PC-3 (cell line): ENCODE measurements around the gene YBX2. TPM values are rescaled to one million over a fixed set of nuclear protein-coding genes. Genes with fewer than 3 reads are reported as not detected.

Experiments
- ATAC-seq: fragments of 200-7000 bp; cut with Tn5 transposase; 2 replicates; pipeline ENCODE4 v1.9.1; 2020; ENCODE audit warnings: mild to moderate bottlenecking, moderate library complexity
- BruUV-seq: library from RNA; stranded (reverse); fragments of 400-500 nt; replicated peaks from 2 replicates; lab custom pipeline; 2021; lab: Mats Ljungman, UMichigan
- CTCF ChIA-PET: fragments of 300-600 bp; sonication (Branson Sonifier 250); formaldehyde crosslinking; loops from one replicate; lab custom pipeline; 2022; ENCODE audit warnings: antibody characterized with exemption; lab: Charles Lee
- POLR2A ChIA-PET: fragments of 300-600 bp; sonication (Branson Sonifier 250); formaldehyde crosslinking; loops from one replicate; lab custom pipeline; 2022; ENCODE audit warnings: antibody characterized with exemption; ENCODE audit not compliant: unreplicated experiment; lab: Charles Lee
- DNase-seq: peaks from one replicate; pipeline ENCODE4 v3.0.0-alpha.2; 2015
- H2AFZ ChIP-seq: fragments of 300-600 bp; sonication (generic); 2 replicates; pipeline ENCODE4 v1.6.0; 2016; ENCODE audit warnings: antibody characterized with exemption, low read length
- H3F3A ChIP-seq: fragments of 300-600 bp; sonication (generic); one replicate; pipeline ENCODE4 v1.6.0; 2017; ENCODE audit warnings: antibody characterized with exemption, low read length, control low read depth, mild to moderate bottlenecking; ENCODE audit not compliant: unreplicated experiment
- H3K27ac ChIP-seq: fragments of 300-600 bp; sonication (generic); 2 replicates; pipeline ENCODE4 v1.5.1; 2016; ENCODE audit warnings: mild to moderate bottlenecking, low read length
- H3K27me3 ChIP-seq: fragments of 300-600 bp; sonication (generic); 2 replicates; pipeline ENCODE4 v1.6.1; 2016; ENCODE audit warnings: low read length, mixed read lengths
- H3K36me3 ChIP-seq: fragments of 300-600 bp; sonication (generic); 2 replicates; pipeline ENCODE4 v1.6.1; 2016; ENCODE audit warnings: low read depth, mixed run types, low read length, mixed read lengths
- H3K4me1 ChIP-seq: fragments of 300-600 bp; sonication (generic); 2 replicates; pipeline ENCODE4 v1.5.1; 2016; ENCODE audit warnings: low read length; ENCODE audit not compliant: insufficient read depth
- H3K4me2 ChIP-seq: fragments of 300-600 bp; sonication (generic); 2 replicates; pipeline ENCODE4 v1.6.0; 2016; ENCODE audit warnings: low read length
- H3K4me3 ChIP-seq: fragments of 300-600 bp; sonication (generic); 2 replicates; pipeline ENCODE4 v1.5.1; 2016; ENCODE audit warnings: mild to moderate bottlenecking, low read length, mixed read lengths
- H3K79me2 ChIP-seq: fragments of 300-600 bp; sonication (generic); 2 replicates; pipeline ENCODE4 v1.6.1; 2017; ENCODE audit warnings: low read length, mixed read lengths
- H3K9ac ChIP-seq: fragments of 300-600 bp; sonication (generic); 2 replicates; pipeline ENCODE4 v1.6.0; 2016; ENCODE audit warnings: mild to moderate bottlenecking, low read length
- H3K9me2 ChIP-seq: fragments of 300-600 bp; sonication (generic); replicated peaks from 2 replicates; pipeline ENCODE4 v1.6.1; 2016; ENCODE audit warnings: mixed run types, low read length, mixed read lengths
- H3K9me3 ChIP-seq: fragments of 300-600 bp; sonication (generic); 2 replicates; pipeline ENCODE4 v1.6.1; 2016; ENCODE audit warnings: low read length, mixed read lengths
- H4K20me1 ChIP-seq: fragments of 300-600 bp; sonication (generic); 2 replicates; pipeline ENCODE4 v1.6.1; 2016; ENCODE audit warnings: low read length, mixed read lengths
- CTCF ChIP-seq: fragments of 300-600 bp; sonication (generic); conservative IDR thresholded peaks from 2 replicates; pipeline ENCODE4 v1.5.1; 2017; ENCODE audit warnings: antibody characterized with exemption, low read depth, mild to moderate bottlenecking, low read length
- EZH2 ChIP-seq: fragments of 300-600 bp; sonication (generic); IDR thresholded peaks from one replicate; pipeline ENCODE4 v1.6.1; 2017; ENCODE audit warnings: antibody characterized with exemption, mild to moderate bottlenecking, low read length; ENCODE audit not compliant: unreplicated experiment
- EZH2phosphoT487 ChIP-seq: fragments of 300-600 bp; sonication (generic); IDR thresholded peaks from 2 replicates; pipeline ENCODE4 v1.6.1; 2018; ENCODE audit warnings: mild to moderate bottlenecking, antibody characterized with exemption, low read length, borderline replicate concordance
- intact Hi-C: fragments of 100-400 bp; cut with micrococcal nuclease; formaldehyde crosslinking; loops from 2 replicates; pipeline ENCODE4 v1.9.0; 2023
- total RNA-seq: library from RNA; depleted of rRNA; stranded (reverse); fragments of >200 nt; gene quantifications from 2 replicates; pipeline ENCODE4 v1.2.3, GENCODE V29; 2014

YBX2 gene
- total RNA-seq, 1 experiment from 2014 or later = 1.1 TPM

GRCh38 chr17:7241090-7241733, 53.2 kb downstream of the YBX2 start:
- intact Hi-C loops = loop anchor here (5.0 kb wide), 1 partner anchor 66 kb away; the partner anchor contains the start of gene EIF5A
- H3K27me3 ChIP-seq = no peaks in the 10 kb centered on the region
- no peak for DNase-seq
- TF ChIP-seq EZH2phosphoT487 = no peak
- no peak for TF ChIP-seq EZH2
- no peak for TF ChIP-seq CTCF
- no peak for ATAC-seq
- ChIA-PET CTCF (interaction anchor here (0.6 kb wide), 1 partner anchor 40 kb away, joined by 3 read pairs; the partner anchor contains the start of gene SLC2A4), POLR2A (interaction anchor here (0.6 kb wide), 1 partner anchor 20 kb away, joined by 9 read pairs; no protein-coding TSS in a partner anchor)
- H3K9me3 ChIP-seq = no peaks in the 10 kb centered on the region
- H3K4me2 ChIP-seq = peak overlapping the region; percentile 99
- H3K9ac ChIP-seq = peak overlapping the region; percentile 89
- peaks cover 23% of the 10 kb centered on the region for H3K4me1 ChIP-seq
- H3F3A ChIP-seq = no peaks in the 10 kb centered on the region
- peaks cover 9% of the 10 kb centered on the region; the same call in 1 of the 2 replicates for H3K36me3 ChIP-seq
- H3K9me2 ChIP-seq = no peaks in the 10 kb centered on the region
- 0 out of 2 replicates have a peak overlapping the region, but pooled peaks have one; percentile 80 for H2AFZ ChIP-seq
- H4K20me1 ChIP-seq = no peaks in the 10 kb centered on the region
- H3K4me3 ChIP-seq = peak overlapping the region; percentile 86
- peak overlapping the region; percentile 69 for H3K27ac ChIP-seq
- H3K79me2 ChIP-seq = peaks cover 51% of the 10 kb centered on the region
- no TSS peak for BruUV-seq

GRCh38 chr17:7240375-7240774, 54.1 kb downstream of the YBX2 start:
- H3K4me1 ChIP-seq = peaks cover 31% of the 10 kb centered on the region
- CTCF ChIA-PET = no interaction called here
- no peaks in the 10 kb centered on the region for H4K20me1 ChIP-seq
- peaks cover 13% of the 10 kb centered on the region; the same call in 1 of the 2 replicates for H3K36me3 ChIP-seq
- 0 out of 2 replicates have a peak overlapping the region, but pooled peaks have one; percentile 23 for H3K9ac ChIP-seq
- H3K27me3 ChIP-seq = no peaks in the 10 kb centered on the region
- ATAC-seq = no peak
- no peak for DNase-seq
- no peak overlapping the region for H2AFZ ChIP-seq
- peaks cover 54% of the 10 kb centered on the region for H3K79me2 ChIP-seq
- H3K4me3 ChIP-seq = peak overlapping the region; percentile 86
- peaks cover 6% of the 10 kb centered on the region for H3F3A ChIP-seq
- H3K9me3 ChIP-seq = no peaks in the 10 kb centered on the region
- H3K4me2 ChIP-seq = peak overlapping the region; percentile 99
- no peaks in the 10 kb centered on the region for H3K9me2 ChIP-seq
- no peak for TF ChIP-seq EZH2phosphoT487
- intact Hi-C loops = loop anchor here (5.0 kb wide), 1 partner anchor 67 kb away; the partner anchor contains the start of gene EIF5A
- no TSS peak for BruUV-seq
- H3K27ac ChIP-seq = no peak overlapping the region
- POLR2A ChIA-PET = no interaction called here

GRCh38 chr17:7239091-7240027, 55.1 kb downstream of the YBX2 start, which contains the start of gene PHF23:
Gene PHF23, minus strand, starts transcription at chr17:7239457. Its CDS starts 178 bp downstream, at chr17:7239279.
- peak within 1 kb of the TSS; percentile 91 for H3K9ac ChIP-seq
- H4K20me1 ChIP-seq = no peaks in the 10 kb centered on the region
- peaks cover 40% of the 10 kb centered on the region for H3K4me1 ChIP-seq
- H3K27me3 ChIP-seq = no peaks in the 10 kb centered on the region
- peak; percentile 98 for DNase-seq
- H3K4me2 ChIP-seq = peak within 1 kb of the TSS; percentile 99
- ChIA-PET POLR2A (no interaction called here), CTCF (interaction anchor here (0.6 kb wide), 1 partner anchor 193 kb away, joined by 4 read pairs; no protein-coding TSS in a partner anchor)
- peak within 1 kb of the TSS; percentile 32; the same call in 1 of the 2 replicates for H3K27ac ChIP-seq
- peaks cover 54% of the 10 kb centered on the region for H3K79me2 ChIP-seq
- peak; percentile 52 for ATAC-seq
- H3F3A ChIP-seq = peaks cover 8% of the 10 kb centered on the region
- peak within 1 kb of the TSS; percentile 50; the same call in 1 of the 2 replicates for H2AFZ ChIP-seq
- peaks cover 13% of the 10 kb centered on the region; the same call in 1 of the 2 replicates for H3K36me3 ChIP-seq
- BruUV-seq = no TSS peak
- no peak for TF ChIP-seq EZH2phosphoT487
- no peak for TF ChIP-seq EZH2
- TF ChIP-seq CTCF = no peak
- peak within 1 kb of the TSS; percentile 96 for H3K4me3 ChIP-seq
- no peaks in the 10 kb centered on the region for H3K9me2 ChIP-seq
- intact Hi-C loops = loop anchor here (5.0 kb wide), 1 partner anchor 68 kb away; the partner anchor contains the start of gene EIF5A
- H3K9me3 ChIP-seq = no peaks in the 10 kb centered on the region
